ENCODE data around the gene CERS5.
"Not testable (repeated sequence)": the region's sequence is repeated elsewhere in the genome, so short reads cannot be mapped to it uniquely, and the experiment has no call there.

The CERS5 gene

GRCh38 chr12:50104417-50105366, 62.5 kb downstream of the CERS5 start:
- in situ Hi-C loops (cut with MboI; ENCODE audit: low sequenced_read_pairs), result no loop called here

GRCh38 chr12:50103767-50104321, 63.3 kb downstream of the CERS5 start, which contains the start of gene GPD1:
Gene GPD1, plus strand, starts transcription at chr12:50104008. Its CDS starts 43 bp downstream, at chr12:50104051.
- in situ Hi-C loops (cut with MboI; ENCODE audit: low sequenced_read_pairs), result no loop called here

- in situ Hi-C loops (cut with MboI; ENCODE audit: low sequenced_read_pairs), result no loop called here
These were observed 63.8 kb downstream of the CERS5 start for GRCh38 chr12:50103351-50103750.

GRCh38 chr12:50102646-50103309, 64.4 kb downstream of the CERS5 start:
- in situ Hi-C loops (cut with MboI; ENCODE audit: low sequenced_read_pairs), result no loop called here

GRCh38 chr12:50102131-50102531, 65.0 kb downstream of the CERS5 start:
- in situ Hi-C loops (cut with MboI; ENCODE audit: low sequenced_read_pairs), result no loop called here

GRCh38 chr12:50101663-50102062, 65.5 kb downstream of the CERS5 start:
- in situ Hi-C loops (cut with MboI; ENCODE audit: low sequenced_read_pairs), result no loop called here

- in situ Hi-C loops (cut with MboI; ENCODE audit: low sequenced_read_pairs), result no loop called here
These were observed 66.6 kb downstream of the CERS5 start for GRCh38 chr12:50100561-50100960.

- in situ Hi-C loops (cut with MboI; ENCODE audit: low sequenced_read_pairs), result no loop called here
These were observed 67.7 kb downstream of the CERS5 start for GRCh38 chr12:50099302-50100008.

GRCh38 chr12:50097952-50098351, 69.2 kb downstream of the CERS5 start:
- in situ Hi-C loops (cut with MboI; ENCODE audit: low sequenced_read_pairs), result no loop called here

- in situ Hi-C loops (cut with MboI; ENCODE audit: low sequenced_read_pairs), result no loop called here
These were observed 76.8 kb downstream of the CERS5 start for GRCh38 chr12:50090391-50090790.

- in situ Hi-C loops (cut with MboI; ENCODE audit: low sequenced_read_pairs), result no loop called here
These were observed 77.4 kb downstream of the CERS5 start for GRCh38 chr12:50089730-50090129.

- in situ Hi-C loops (cut with MboI; ENCODE audit: low sequenced_read_pairs), result no loop called here
These were observed 78.4 kb downstream of the CERS5 start for GRCh38 chr12:50088577-50089335.

- in situ Hi-C loops (cut with MboI; ENCODE audit: low sequenced_read_pairs), result no loop called here
These were observed 79.2 kb downstream of the CERS5 start for GRCh38 chr12:50087995-50088394.

- in situ Hi-C loops (cut with MboI; ENCODE audit: low sequenced_read_pairs), result no loop called here
These were observed 80.0 kb downstream of the CERS5 start for GRCh38 chr12:50087151-50087550.

- in situ Hi-C loops (cut with MboI; ENCODE audit: low sequenced_read_pairs), result no loop called here
These were observed 81.0 kb downstream of the CERS5 start for GRCh38 chr12:50086148-50086547.

GRCh38 chr12:50085615-50086072, 81.5 kb downstream of the CERS5 start:
- in situ Hi-C loops (cut with MboI; ENCODE audit: low sequenced_read_pairs), result no loop called here

- in situ Hi-C loops (cut with MboI; ENCODE audit: low sequenced_read_pairs), result no loop called here
These were observed 82.2 kb downstream of the CERS5 start, which contains the start of gene SMARCD1 for GRCh38 chr12:50084775-50085614. Gene SMARCD1, plus strand, starts transcription at chr12:50085342. Its CDS starts 28 bp downstream, at chr12:50085370.

- in situ Hi-C loops (cut with MboI; ENCODE audit: low sequenced_read_pairs), result not testable (repeated sequence)
These were observed 82.8 kb downstream of the CERS5 start for GRCh38 chr12:50084409-50084774.

- in situ Hi-C loops (cut with MboI; ENCODE audit: low sequenced_read_pairs), result no loop called here
These were observed 83.9 kb downstream of the CERS5 start for GRCh38 chr12:50083301-50083700.

All from hTERT RPE-1 (cell line).